AG09319 (cell line): Measurements from ENCODE around the gene CASS4.
"Not testable (repeated sequence)": the region's sequence is repeated elsewhere in the genome, so short reads cannot be mapped to it uniquely, and the experiment has no call there.

ENCODE experiments used
- DNase-seq: peaks from one replicate; pipeline ENCODE4 v3.0.0-alpha.2; 2010; ENCODE audit warnings: low read depth; ENCODE audit errors: extremely low read depth
- CTCF ChIP-seq: IDR thresholded peaks from 2 replicates; pipeline ENCODE4 v1.5.1; 2011; ENCODE audit warnings: low read depth, mild to moderate bottlenecking, inconsistent platforms, low read length, moderate library complexity

CASS4 gene

GRCh38 chr20:56383334-56383733 lies 28.7 kb upstream of the CASS4 start:
- no peak for TF ChIP-seq CTCF
- DNase-seq: no peak

GRCh38 chr20:56385130-56385529 lies 26.9 kb upstream of the CASS4 start:
- no peak for TF ChIP-seq CTCF
- DNase-seq: no peak

GRCh38 chr20:56386219-56386618 lies 25.8 kb upstream of the CASS4 start:
- no peak for DNase-seq
- no peak for TF ChIP-seq CTCF

GRCh38 chr20:56388882-56389281 lies 23.2 kb upstream of the CASS4 start:
- DNase-seq: no peak
- TF ChIP-seq CTCF: no peak

GRCh38 chr20:56389807-56390206 lies 22.3 kb upstream of the CASS4 start:
- TF ChIP-seq CTCF: no peak
- no peak for DNase-seq

- DNase-seq: not testable (repeated sequence)
Measured at GRCh38 chr20:56390396-56390795, 21.7 kb upstream of the CASS4 start.

GRCh38 chr20:56391037-56391436 lies 21.0 kb upstream of the CASS4 start:
- no peak for DNase-seq
- no peak for TF ChIP-seq CTCF

- DNase-seq: no peak
- no peak for TF ChIP-seq CTCF
Measured at GRCh38 chr20:56391596-56392131, 20.4 kb upstream of the CASS4 start.
